ENCODE data around the gene AIFM3.
"Not testable (repeated sequence)": the region's sequence is repeated elsewhere in the genome, so short reads cannot be mapped to it uniquely, and the experiment has no call there.

Gene AIFM3

GRCh38 chr22:20966883-20967696 lies at the start of gene AIFM3:
TSS of gene AIFM3 (plus strand) at chr22:20967255. CDS start at chr22:20967945, 690 bp downstream.
- no peak for DNase-seq (ENCODE audit: low read depth in 2 of 2)

- DNase-seq (ENCODE audit: low read depth in 2 of 2), result no peak
These were observed 48.3 kb upstream of the AIFM3 start for GRCh38 chr22:20918663-20919218.

GRCh38 chr22:20919718-20920117 lies 47.3 kb upstream of the AIFM3 start:
- no peak for DNase-seq (ENCODE audit: low read depth in 2 of 2)

GRCh38 chr22:20920881-20921203 lies 46.2 kb upstream of the AIFM3 start:
- DNase-seq (ENCODE audit: low read depth in 2 of 2), result no peak

GRCh38 chr22:20922141-20922751 lies 44.8 kb upstream of the AIFM3 start:
- no peak for DNase-seq (ENCODE audit: low read depth in 2 of 2)

GRCh38 chr22:20926243-20926642 lies 40.8 kb upstream of the AIFM3 start:
- no peak for DNase-seq (ENCODE audit: low read depth in 2 of 2)

GRCh38 chr22:20927940-20928572 lies 39.0 kb upstream of the AIFM3 start:
- DNase-seq (ENCODE audit: low read depth in 2 of 2), result no peak

GRCh38 chr22:20928573-20928967 lies 38.5 kb upstream of the AIFM3 start:
- DNase-seq (ENCODE audit: low read depth in 2 of 2), result no peak

GRCh38 chr22:20930004-20930403 lies 37.1 kb upstream of the AIFM3 start:
- no peak for DNase-seq (ENCODE audit: low read depth in 2 of 2)

GRCh38 chr22:20930435-20930834 lies 36.6 kb upstream of the AIFM3 start:
- not testable (repeated sequence) for DNase-seq (ENCODE audit: low read depth in 2 of 2)

GRCh38 chr22:20931126-20931654 lies 35.9 kb upstream of the AIFM3 start:
- no peak for DNase-seq (ENCODE audit: low read depth in 2 of 2)

GRCh38 chr22:20933910-20934309 lies 33.1 kb upstream of the AIFM3 start:
- DNase-seq (ENCODE audit: low read depth in 2 of 2), result no peak

GRCh38 chr22:20935049-20935448 lies 32.0 kb upstream of the AIFM3 start:
- not testable (repeated sequence) for DNase-seq (ENCODE audit: low read depth in 2 of 2)

GRCh38 chr22:20935780-20936539 lies 31.1 kb upstream of the AIFM3 start:
- DNase-seq (ENCODE audit: low read depth in 2 of 2), result not testable (repeated sequence)

GRCh38 chr22:20937031-20937793 lies 29.8 kb upstream of the AIFM3 start:
- DNase-seq (ENCODE audit: low read depth in 2 of 2), result no peak

GRCh38 chr22:20937794-20938671 lies 29.0 kb upstream of the AIFM3 start:
- no peak for DNase-seq (ENCODE audit: low read depth in 2 of 2)

- DNase-seq (ENCODE audit: low read depth in 2 of 2), result not testable (repeated sequence)
These were observed 27.4 kb upstream of the AIFM3 start for GRCh38 chr22:20939457-20940185.

GRCh38 chr22:20940186-20940651 lies 26.8 kb upstream of the AIFM3 start:
- DNase-seq (ENCODE audit: low read depth in 2 of 2), result no peak

GRCh38 chr22:20940904-20941385 lies 26.1 kb upstream of the AIFM3 start:
- no peak for DNase-seq (ENCODE audit: low read depth in 2 of 2)
